SW 1271 (cell line): ENCODE measurements around the gene SHANK3.

Experiments
- DNase-seq, 2 experiments: peaks; one replicate each; lab custom pipeline; 2025; lab: John Stamatoyannopoulos, UW

The SHANK3 gene

DNA sequence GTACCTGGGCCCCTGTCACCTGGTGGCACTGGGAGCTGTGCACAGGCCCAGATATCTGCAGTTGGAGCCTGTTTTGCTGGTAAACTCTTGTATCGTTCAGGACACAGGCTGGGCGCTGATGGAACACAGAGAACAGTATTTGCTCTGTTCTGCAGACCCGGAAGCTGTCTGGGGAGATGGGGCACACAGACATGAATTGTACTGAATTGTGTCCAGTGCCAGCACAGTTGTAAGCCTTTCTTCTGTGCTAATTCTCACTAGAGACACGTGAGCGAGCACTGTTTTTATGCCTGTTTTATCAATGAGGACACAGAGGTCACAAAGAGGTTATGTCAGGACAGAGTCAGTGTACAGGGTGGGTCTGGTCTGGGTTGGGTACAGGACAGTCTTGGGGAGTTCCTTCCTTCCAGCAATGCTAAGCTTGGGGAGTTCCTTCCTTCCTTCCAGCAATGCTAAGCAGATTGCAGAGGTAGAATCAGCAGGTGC, 41.0 kb downstream of the SHANK3 start:
- DNase-seq = no peak

- DNase-seq = no peak
Observed at GRCh38 chr22:50714150-50714549, 41.5 kb downstream of the SHANK3 start.

DNA sequence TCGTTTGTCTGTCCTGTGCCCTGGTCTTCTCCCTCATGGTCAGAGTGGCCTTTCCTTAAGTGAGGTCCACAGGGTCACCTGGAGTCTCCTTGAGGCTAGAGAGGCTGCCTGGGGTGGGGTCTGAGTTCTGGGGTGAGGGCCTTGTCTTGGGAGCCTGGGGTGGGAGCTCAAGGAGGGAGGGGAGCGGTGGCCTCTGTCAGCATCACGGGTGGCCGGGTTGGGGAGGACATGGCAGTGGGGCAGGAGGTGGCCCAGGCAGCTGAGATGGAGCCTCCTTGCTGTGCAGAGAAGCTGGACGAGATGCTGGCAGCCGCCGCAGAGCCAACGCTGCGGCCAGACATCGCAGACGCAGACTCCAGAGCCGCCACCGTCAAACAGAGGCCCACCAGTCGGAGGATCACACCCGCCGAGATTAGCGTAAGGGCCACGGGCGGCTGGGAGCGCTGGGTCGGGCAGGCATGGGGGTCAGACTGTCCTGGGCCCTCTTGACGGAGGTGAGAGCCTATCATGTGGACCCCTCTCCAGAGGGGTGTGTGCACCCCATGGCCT, 42.1 kb downstream of the SHANK3 start:
- no peak for DNase-seq

- no peak for DNase-seq
Observed at GRCh38 chr22:50715250-50715649, 42.6 kb downstream of the SHANK3 start.

- DNase-seq = no peak
Observed at GRCh38 chr22:50715776-50716175, 43.2 kb downstream of the SHANK3 start.

GRCh38 chr22:50716290-50717024, 43.8 kb downstream of the SHANK3 start:
- no peak for DNase-seq

GRCh38 chr22:50717709-50718351, 45.2 kb downstream of the SHANK3 start:
- DNase-seq = no peak

DNA sequence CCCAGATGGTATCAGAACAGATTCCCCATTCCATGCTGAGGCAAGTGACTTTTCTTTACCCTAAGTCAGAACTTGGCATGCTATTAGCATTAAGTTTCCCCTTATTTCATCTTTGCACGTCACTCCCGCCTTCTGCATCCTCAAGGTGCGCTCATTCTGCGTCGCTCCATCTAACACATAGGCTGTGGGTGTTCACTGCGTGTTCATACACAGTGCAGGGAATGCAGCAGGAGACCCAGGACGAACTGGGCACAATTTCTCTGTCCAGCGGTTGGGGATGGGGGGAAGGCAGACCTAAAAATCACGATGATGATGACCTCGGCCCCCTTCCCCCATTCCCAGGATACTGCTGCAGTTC, 45.7 kb downstream of the SHANK3 start:
- DNase-seq = no peak

GRCh38 chr22:50719814-50720300, 47.2 kb downstream of the SHANK3 start:
- no peak for DNase-seq

DNA sequence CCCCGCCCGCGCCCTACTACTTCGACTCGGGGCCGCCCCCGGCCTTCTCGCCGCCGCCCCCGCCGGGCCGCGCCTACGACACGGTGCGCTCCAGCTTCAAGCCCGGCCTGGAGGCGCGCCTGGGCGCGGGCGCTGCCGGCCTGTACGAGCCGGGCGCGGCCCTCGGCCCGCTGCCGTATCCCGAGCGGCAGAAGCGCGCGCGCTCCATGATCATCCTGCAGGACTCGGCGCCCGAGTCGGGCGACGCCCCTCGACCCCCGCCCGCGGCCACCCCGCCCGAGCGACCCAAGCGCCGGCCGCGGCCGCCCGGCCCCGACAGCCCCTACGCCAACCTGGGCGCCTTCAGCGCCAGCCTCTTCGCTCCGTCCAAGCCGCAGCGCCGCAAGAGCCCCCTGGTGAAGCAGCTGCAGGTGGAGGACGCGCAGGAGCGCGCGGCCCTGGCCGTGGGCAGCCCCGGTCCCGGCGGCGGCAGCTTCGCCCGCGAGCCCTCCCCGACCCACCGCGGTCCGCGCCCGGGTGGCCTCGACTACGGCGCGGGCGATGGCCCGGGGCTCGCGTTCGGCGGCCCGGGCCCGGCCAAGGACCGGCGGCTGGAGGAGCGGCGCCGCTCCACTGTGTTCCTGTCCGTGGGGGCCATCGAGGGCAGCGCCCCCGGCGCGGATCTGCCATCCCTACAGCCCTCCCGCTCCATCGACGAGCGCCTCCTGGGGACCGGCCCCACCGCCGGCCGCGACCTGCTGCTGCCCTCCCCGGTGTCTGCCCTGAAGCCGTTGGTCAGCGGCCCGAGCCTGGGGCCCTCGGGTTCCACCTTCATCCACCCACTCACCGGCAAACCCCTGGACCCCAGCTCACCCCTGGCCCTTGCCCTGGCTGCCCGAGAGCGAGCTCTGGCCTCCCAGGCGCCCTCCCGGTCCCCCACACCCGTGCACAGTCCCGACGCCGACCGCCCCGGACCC, 48.0 kb downstream of the SHANK3 start:
- no peak for DNase-seq

DNA sequence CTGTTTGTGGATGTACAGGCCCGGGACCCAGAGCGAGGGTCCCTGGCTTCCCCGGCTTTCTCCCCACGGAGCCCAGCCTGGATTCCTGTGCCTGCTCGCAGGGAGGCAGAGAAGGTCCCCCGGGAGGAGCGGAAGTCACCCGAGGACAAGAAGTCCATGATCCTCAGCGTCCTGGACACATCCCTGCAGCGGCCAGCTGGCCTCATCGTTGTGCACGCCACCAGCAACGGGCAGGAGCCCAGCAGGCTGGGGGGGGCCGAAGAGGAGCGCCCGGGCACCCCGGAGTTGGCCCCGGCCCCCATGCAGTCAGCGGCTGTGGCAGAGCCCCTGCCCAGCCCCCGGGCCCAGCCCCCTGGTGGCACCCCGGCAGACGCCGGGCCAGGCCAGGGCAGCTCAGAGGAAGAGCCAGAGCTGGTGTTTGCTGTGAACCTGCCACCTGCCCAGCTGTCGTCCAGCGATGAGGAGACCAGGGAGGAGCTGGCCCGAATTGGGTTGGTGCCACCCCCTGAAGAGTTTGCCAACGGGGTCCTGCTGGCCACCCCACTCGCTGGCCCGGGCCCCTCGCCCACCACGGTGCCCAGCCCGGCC, 48.7 kb downstream of the SHANK3 start:
- no peak for DNase-seq

GRCh38 chr22:50722048-50722701, 49.6 kb downstream of the SHANK3 start:
- no peak for DNase-seq
